ENCODE data around the gene LRRC49. TPM values are rescaled to one million over a fixed set of nuclear protein-coding genes. Genes with fewer than 3 reads are reported as not detected.

LRRC49 gene
- total RNA-seq, 6 experiments from 2014 or later: 0.25 to 0.79 (median 0.57) TPM

DNA sequence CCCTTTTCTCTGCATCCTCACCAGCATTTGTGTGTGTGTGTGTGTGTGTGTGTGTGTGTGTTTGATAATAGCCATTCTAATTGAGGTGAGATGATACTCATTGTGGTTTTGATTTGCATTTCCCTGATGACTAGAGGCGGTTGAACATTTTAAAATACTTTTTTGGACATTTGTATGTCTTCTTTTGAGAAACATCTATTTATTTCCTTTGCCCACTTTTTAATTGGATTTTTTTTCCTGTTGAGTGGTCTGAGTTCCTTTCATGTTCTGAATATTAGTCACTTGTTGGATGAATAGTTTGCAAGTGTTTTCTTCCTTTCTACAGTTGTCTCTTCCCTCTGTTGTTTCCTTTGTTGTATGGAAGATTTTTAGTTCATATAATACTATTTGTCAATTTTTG, 168.4 kb downstream of the LRRC49 start:
- Histone ChIP-seq H3K9me3 (no peaks in the 10 kb centered on the region), H3K4me1 (no peaks in the 10 kb centered on the region), H3K27me3 (no peaks in the 10 kb centered on the region), H3K36me3 (no peaks in the 10 kb centered on the region), H3K4me3 (no peak overlapping the region), H3K27ac (no peak overlapping the region)
- DNase-seq (no peak), ATAC-seq (no peak)
- intact Hi-C loops (cut with DNase I): no loop called here
- WGBS (ENCODE audit: insufficient coverage, low coverage, low lambda C conversion rate, missing lambda C conversion rate): 40% methylated on average over 1 of the region's 1 CpG
- TF ChIP-seq POLR2A (IDR thresholded peaks at IDR 0.05): no peak
- TF ChIP-seq, protein P1, sequence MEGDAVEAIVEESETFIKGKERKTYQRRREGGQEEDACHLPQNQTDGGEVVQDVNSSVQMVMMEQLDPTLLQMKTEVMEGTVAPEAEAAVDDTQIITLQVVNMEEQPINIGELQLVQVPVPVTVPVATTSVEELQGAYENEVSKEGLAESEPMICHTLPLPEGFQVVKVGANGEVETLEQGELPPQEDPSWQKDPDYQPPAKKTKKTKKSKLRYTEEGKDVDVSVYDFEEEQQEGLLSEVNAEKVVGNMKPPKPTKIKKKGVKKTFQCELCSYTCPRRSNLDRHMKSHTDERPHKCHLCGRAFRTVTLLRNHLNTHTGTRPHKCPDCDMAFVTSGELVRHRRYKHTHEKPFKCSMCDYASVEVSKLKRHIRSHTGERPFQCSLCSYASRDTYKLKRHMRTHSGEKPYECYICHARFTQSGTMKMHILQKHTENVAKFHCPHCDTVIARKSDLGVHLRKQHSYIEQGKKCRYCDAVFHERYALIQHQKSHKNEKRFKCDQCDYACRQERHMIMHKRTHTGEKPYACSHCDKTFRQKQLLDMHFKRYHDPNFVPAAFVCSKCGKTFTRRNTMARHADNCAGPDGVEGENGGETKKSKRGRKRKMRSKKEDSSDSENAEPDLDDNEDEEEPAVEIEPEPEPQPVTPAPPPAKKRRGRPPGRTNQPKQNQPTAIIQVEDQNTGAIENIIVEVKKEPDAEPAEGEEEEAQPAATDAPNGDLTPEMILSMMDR (IDR thresholded peaks at IDR 0.05): no peak

DNA sequence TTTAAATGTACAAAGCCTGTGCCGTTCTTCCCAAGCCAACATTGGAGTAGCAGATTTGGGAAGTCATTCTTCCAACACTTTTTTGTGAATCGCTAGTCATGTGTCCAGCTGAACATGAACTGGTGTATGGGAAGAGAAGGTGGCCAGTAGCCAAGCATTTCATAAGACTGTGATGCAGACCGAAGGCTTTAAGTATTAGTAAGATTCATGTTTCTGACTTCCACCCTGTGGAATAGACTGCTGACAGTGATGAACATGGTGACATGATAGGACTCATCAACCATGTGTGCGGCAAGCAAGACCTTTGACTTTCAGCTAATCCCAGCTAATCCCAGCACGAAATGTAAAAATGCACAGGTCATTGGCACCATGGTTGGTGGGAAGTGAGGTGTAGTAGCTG, 174.4 kb downstream of the LRRC49 start:
- ATAC-seq (no peak), DNase-seq (no peak)
- intact Hi-C loops (cut with DNase I): no loop called here
- no peak for TF ChIP-seq POLR2A (IDR thresholded peaks at IDR 0.05)
- TF ChIP-seq, protein P1 (IDR thresholded peaks at IDR 0.05): no peak
- Histone ChIP-seq H3K4me1 (no peaks in the 10 kb centered on the region), H3K27ac (no peak overlapping the region), H3K9me3 (no peaks in the 10 kb centered on the region), H3K36me3 (no peaks in the 10 kb centered on the region), H3K4me3 (no peak overlapping the region), H3K27me3 (no peaks in the 10 kb centered on the region)
- 77% methylated on average over 4 of the region's 5 CpGs for WGBS (ENCODE audit: insufficient coverage, low coverage, low lambda C conversion rate, missing lambda C conversion rate)

DNA sequence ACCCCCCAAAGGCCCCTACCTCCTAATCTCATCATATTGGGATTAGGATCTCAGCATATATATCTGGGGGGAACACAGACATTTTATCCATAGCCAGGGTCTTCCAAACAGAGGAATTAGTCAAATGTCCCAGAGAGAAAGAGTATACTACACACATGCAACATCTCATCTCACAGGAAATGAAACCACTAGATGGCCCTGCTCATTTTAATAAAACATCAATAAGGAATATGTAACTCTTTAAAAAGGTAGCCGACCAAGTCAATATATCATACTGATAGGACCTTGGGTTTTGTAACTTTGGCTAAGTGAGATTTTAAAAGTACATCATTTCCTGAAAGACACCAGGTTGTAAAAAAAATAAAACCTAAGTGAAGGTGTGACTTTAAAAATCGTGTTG, 177.1 kb downstream of the LRRC49 start:
- Histone ChIP-seq H3K36me3 (no peaks in the 10 kb centered on the region), H3K4me1 (no peaks in the 10 kb centered on the region), H3K9me3 (no peaks in the 10 kb centered on the region), H3K27me3 (no peaks in the 10 kb centered on the region), H3K4me3 (no peak overlapping the region), H3K27ac (no peak overlapping the region)
- TF ChIP-seq, protein P1 (IDR thresholded peaks at IDR 0.05): no peak
- no peak for TF ChIP-seq POLR2A (IDR thresholded peaks at IDR 0.05)
- intact Hi-C loops (cut with DNase I): no loop called here
- no peak for DNase-seq
- 45% methylated on average over 2 of the region's 2 CpGs for WGBS (ENCODE audit: insufficient coverage, low coverage, low lambda C conversion rate, missing lambda C conversion rate)
- ATAC-seq: no peak

DNA sequence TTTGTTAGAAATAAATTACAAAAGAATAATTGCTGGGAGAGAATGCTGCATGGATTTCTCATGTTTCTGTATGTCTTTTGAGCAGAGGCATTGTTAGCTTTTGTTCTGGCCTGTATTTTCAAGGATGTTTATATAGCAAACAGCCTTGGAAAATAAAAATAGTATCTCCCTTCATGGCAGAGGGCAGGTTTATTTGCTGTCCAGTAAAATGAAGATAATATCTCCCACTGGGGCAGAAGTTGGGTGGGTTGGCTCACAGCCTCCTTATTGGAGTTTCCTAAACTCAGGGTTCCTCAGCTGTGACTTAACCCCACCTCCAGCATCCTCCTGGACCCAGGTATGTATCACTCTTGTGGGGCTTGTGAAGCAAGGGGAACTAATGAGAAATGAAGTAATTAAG, 178.9 kb downstream of the LRRC49 start:
- no peaks in the 10 kb centered on the region for H3K9me3 ChIP-seq
- ATAC-seq: no peak
- no peaks in the 10 kb centered on the region for H3K36me3 ChIP-seq
- no peaks in the 10 kb centered on the region for H3K4me1 ChIP-seq
- no peaks in the 10 kb centered on the region for H3K27me3 ChIP-seq
- TF ChIP-seq, protein P1 (IDR thresholded peaks at IDR 0.05): no peak
- TF ChIP-seq POLR2A (IDR thresholded peaks at IDR 0.05): no peak
- no peak for DNase-seq
- H3K4me3 ChIP-seq: no peak overlapping the region
- intact Hi-C loops (cut with DNase I): no loop called here
- H3K27ac ChIP-seq: no peak overlapping the region

DNA sequence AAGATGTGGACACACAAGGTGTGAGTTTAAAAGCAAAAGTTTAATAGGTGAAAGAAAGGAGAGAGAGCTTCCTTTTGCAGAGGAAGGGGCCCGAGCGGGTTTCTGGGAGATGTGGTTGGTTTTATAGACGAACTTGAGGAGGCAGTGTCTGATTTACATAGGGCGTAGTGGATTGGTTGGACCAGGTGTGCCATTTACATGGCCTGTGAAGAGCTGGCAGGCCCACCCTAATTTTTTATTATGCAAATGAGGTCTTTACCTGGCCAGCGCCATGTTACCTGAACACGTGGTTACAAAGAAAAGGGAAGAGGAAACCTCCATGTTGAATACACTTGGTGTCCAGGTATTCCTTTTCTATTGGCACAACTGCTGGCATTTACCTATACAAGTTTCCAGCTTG, 179.8 kb downstream of the LRRC49 start:
- intact Hi-C loops (cut with DNase I): no loop called here
- 89% methylated on average over 5 of the region's 6 CpGs for WGBS (ENCODE audit: insufficient coverage, low coverage, low lambda C conversion rate, missing lambda C conversion rate)
- no peak for ATAC-seq
- DNase-seq: no peak
- Histone ChIP-seq H3K9me3 (no peaks in the 10 kb centered on the region), H3K36me3 (no peaks in the 10 kb centered on the region), H3K4me3 (no peak overlapping the region), H3K27me3 (no peaks in the 10 kb centered on the region), H3K27ac (no peak overlapping the region), H3K4me1 (no peaks in the 10 kb centered on the region)
- TF ChIP-seq POLR2A (IDR thresholded peaks at IDR 0.05): no peak
- TF ChIP-seq, protein P1 (IDR thresholded peaks at IDR 0.05): no peak
